Measurements from ENCODE around the gene MYH13. TPM values are rescaled to one million over a fixed set of nuclear protein-coding genes. Genes with fewer than 3 reads are reported as not detected.

The MYH13 gene
- total and polyA plus RNA-seq, 9 of the 15 experiments (the other 6 are each of a cell fraction or from before 2014, with no cell fraction given) = 0.01 TPM; not detected in 8

- TF ChIP-seq E4F1 (CRISPR knock-in tag; IDR thresholded peaks at IDR 0.05; ENCODE audit: borderline replicate concordance) (no peak), SIN3B (IDR thresholded peaks at IDR 0.05; ENCODE audit: low read depth) (no peak), REST (IDR thresholded peaks at IDR 0.05; ENCODE audit: borderline replicate concordance) (no peak), REST (CRISPR knock-in tag; IDR thresholded peaks at IDR 0.05; ENCODE audit: low read depth) (no peak)
Observed at GRCh38 chr17:10306585-10306984, 66.2 kb downstream of the MYH13 start (continued).
